GM12878 (cell line): Measurements from ENCODE around the gene OGFR. TPM values are rescaled to one million over a fixed set of nuclear protein-coding genes. Genes with fewer than 3 reads are reported as not detected.

Experiments used
- ATAC-seq: fragments of 200-7000 bp; cut with Tn5 transposase; 3 replicates; pipeline ENCODE4 v1.9.1; 2020; ENCODE audit warnings: mild to moderate bottlenecking, moderate library complexity
- BruUV-seq: library from RNA; stranded (reverse); fragments of 400-500 nt; replicated peaks from 2 replicates; lab custom pipeline; 2021; lab: Mats Ljungman, UMichigan
- CTCF ChIA-PET: fragments of 300-600 bp; sonication (Branson Sonifier 250); formaldehyde crosslinking; extraction: SDS; loops from one replicate; lab custom pipeline; 2021; ENCODE audit warnings: inconsistent platforms; lab: Yijun Ruan, JAX
- POLR2A ChIA-PET: fragments of 350-600 bp; formaldehyde crosslinking; extraction: SDS; loops from one replicate; lab custom pipeline; 2021; ENCODE audit warnings: inconsistent platforms; lab: Charles Lee
- RAD21 ChIA-PET: fragments of 300-600 bp; sonication (Branson Sonifier 250); formaldehyde crosslinking; loops from one replicate; lab custom pipeline; 2023; ENCODE audit warnings: antibody characterized with exemption; ENCODE audit not compliant: unreplicated experiment; lab: Charles Lee
- SMC1A ChIA-PET: fragments of 300-600 bp; sonication (Branson Sonifier 250); formaldehyde crosslinking; loops from one replicate; lab custom pipeline; 2023; ENCODE audit not compliant: unreplicated experiment, uncharacterized antibody; lab: Charles Lee
- DNase-seq: peaks from one replicate; pipeline ENCODE4 v3.0.0-alpha.2; 2011; ENCODE audit warnings: low read depth, low spot score
- FAIRE-seq: peaks from 3 replicates; lab custom pipeline; 2011; peaks lifted over from hg19 to GRCh38; lab: Jason Lieb, UNC
- H2AFZ ChIP-seq: 2 replicates; pipeline ENCODE4 v1.6.0; 2011; ENCODE audit warnings: low read depth, low read length, control low read depth; ENCODE audit not compliant: control insufficient read depth
- H3K27ac ChIP-seq: 2 replicates; pipeline ENCODE4 v1.5.1; 2011; ENCODE audit warnings: control low read depth; ENCODE audit not compliant: control insufficient read depth, insufficient read depth
- H3K27me3 ChIP-seq, 2 experiments: replicated peaks in 1 of 2; 2 replicates each; pipeline versions ENCODE4 v1.6.0 to v1.6.1; 2011; ENCODE audit warnings: low read length in 1 of 2; ENCODE audit not compliant: control insufficient read depth in 2 of 2, insufficient read depth in 2 of 2
- H3K36me3 ChIP-seq, 2 experiments: 2 replicates each; pipeline ENCODE4 v1.5.1; 2011; ENCODE audit warnings: low read length in 1 of 2; ENCODE audit not compliant: control insufficient read depth in 2 of 2, insufficient read depth in 2 of 2
- H3K4me1 ChIP-seq: 2 replicates; pipeline ENCODE4 v1.6.1; 2011; ENCODE audit warnings: mild to moderate bottlenecking, low read length, moderate library complexity, mixed read lengths; ENCODE audit not compliant: control insufficient read depth, insufficient read depth
- H3K4me2 ChIP-seq: 2 replicates; pipeline ENCODE4 v1.6.0; 2011; ENCODE audit warnings: control low read depth; ENCODE audit not compliant: control insufficient read depth, insufficient read depth
- H3K4me3 ChIP-seq: fragments of 200-600 bp; sonication (generic); 2 replicates; pipeline ENCODE4 v1.5.1; 2016
- H3K79me2 ChIP-seq: 2 replicates; pipeline ENCODE4 v1.6.0; 2011; ENCODE audit warnings: low read length; ENCODE audit not compliant: control insufficient read depth, insufficient read depth
- H3K9ac ChIP-seq: 2 replicates; pipeline ENCODE4 v1.8.0; 2011; ENCODE audit warnings: low read length, control low read depth, mixed read lengths; ENCODE audit not compliant: control insufficient read depth, insufficient read depth
- H3K9me3 ChIP-seq: replicated peaks from 3 replicates; pipeline ENCODE4 v1.5.1; 2011; ENCODE audit warnings: mild to moderate bottlenecking, low read length; ENCODE audit not compliant: control insufficient read depth, insufficient read depth
- H4K20me1 ChIP-seq: 2 replicates; pipeline ENCODE4 v1.6.0; 2011; ENCODE audit not compliant: control insufficient read depth, insufficient read depth
- ATF7 ChIP-seq: fragments of 450-650 bp; IDR thresholded peaks from 2 replicates; pipeline ENCODE4 v1.6.1; 2016; ENCODE audit warnings: low read depth, mild to moderate bottlenecking
- JUNB ChIP-seq: IDR thresholded peaks from 2 replicates; pipeline ENCODE4 v1.6.1; 2016; ENCODE audit warnings: antibody characterized with exemption, mild to moderate bottlenecking
- NFYB ChIP-seq: IDR thresholded peaks from 2 replicates; pipeline ENCODE4 v1.6.1; 2011; ENCODE audit warnings: low read depth, mild to moderate bottlenecking, low read length, improper control_type of control experiment, moderate library complexity; ENCODE audit not compliant: insufficient read depth
- RUNX3 ChIP-seq: IDR thresholded peaks from 2 replicates; pipeline ENCODE4 v1.6.1; 2012; ENCODE audit warnings: low read length, inconsistent platforms
- ZBTB33 ChIP-seq: fragments of 450-650 bp; IDR thresholded peaks from 2 replicates; pipeline ENCODE4 v1.6.1; 2017; ENCODE audit warnings: mild to moderate bottlenecking
- ZNF217 ChIP-seq: fragments of 450-650 bp; IDR thresholded peaks from 2 replicates; pipeline ENCODE4 v1.6.1; 2017; ENCODE audit warnings: antibody characterized with exemption, mild to moderate bottlenecking
- ZNF274 ChIP-seq: IDR thresholded peaks from one replicate; pipeline ENCODE4 v1.8.0; 2011; ENCODE audit not compliant: insufficient read length, insufficient read depth
- WGBS: methylation state at CpG from one replicate; pipeline ENCODE4 v1.1.6; 2016; ENCODE audit warnings: low lambda C conversion rate; ENCODE audit not compliant: insufficient replicate concordance, insufficient coverage; ENCODE audit errors: missing lambda C conversion rate; 5-methylcytosine and 5-hydroxymethylcytosine counted together
- in situ Hi-C: fragments of 300-500 bp; cut with MboI; formaldehyde crosslinking; loops from 9 replicates; pipeline ENCODE4 v1.14.3; 2018; ENCODE audit warnings: mixed read lengths
- intact Hi-C: fragments of 100-400 bp; cut with micrococcal nuclease; formaldehyde crosslinking; loops from one replicate; pipeline ENCODE4 v1.14.2; 2022; ENCODE audit not compliant: unreplicated experiment
- polyA plus RNA-seq, 11 experiments: library from polyadenylated mRNA; depleted of rRNA in 4 of 11; unstranded in 6 of 11; stranded (reverse) in 5 of 11; fragments of >200 nt; fragmentation: Nextera tagmentation in 4 of 11; fragmentation: Illumina TruSeq in 1 of 11; extraction: Ambion mirVana in 4 of 11; extraction: Trizol in 1 of 11; gene quantifications; 1 replicate in 1 of 11; 2 replicates in 10 of 11; pipeline versions ENCODE4 v1.2.1 to v1.2.3, GENCODE V29; 2011 to 2016; ENCODE audit warnings: inconsistent platforms in 2 of 11, missing spikeins in 2 of 11, low read depth in 1 of 11
- total RNA-seq, 4 experiments: library from RNA; depleted of rRNA in 3 of 4; stranded (reverse); fragments of >200 nt in 3 of 4; fragmentation: Illumina TruSeq in 1 of 4; extraction: Trizol in 1 of 4; gene quantifications; 2 replicates each; pipeline versions ENCODE4 v1.2.1 to v1.2.3, GENCODE V29; 2013 to 2021
- TF ChIP-seq, protein P1 (sequence below): IDR thresholded peaks from 2 replicates; pipeline ENCODE4 v1.6.1; 2012; ENCODE audit warnings: mild to moderate bottlenecking, low read depth, low read length

The OGFR gene
- total and polyA plus RNA-seq, 10 of the 15 experiments (the other 5 are each of a cell fraction or from before 2014, with no cell fraction given), result 0.72 to 62.1 (median 27.3) TPM

DNA sequence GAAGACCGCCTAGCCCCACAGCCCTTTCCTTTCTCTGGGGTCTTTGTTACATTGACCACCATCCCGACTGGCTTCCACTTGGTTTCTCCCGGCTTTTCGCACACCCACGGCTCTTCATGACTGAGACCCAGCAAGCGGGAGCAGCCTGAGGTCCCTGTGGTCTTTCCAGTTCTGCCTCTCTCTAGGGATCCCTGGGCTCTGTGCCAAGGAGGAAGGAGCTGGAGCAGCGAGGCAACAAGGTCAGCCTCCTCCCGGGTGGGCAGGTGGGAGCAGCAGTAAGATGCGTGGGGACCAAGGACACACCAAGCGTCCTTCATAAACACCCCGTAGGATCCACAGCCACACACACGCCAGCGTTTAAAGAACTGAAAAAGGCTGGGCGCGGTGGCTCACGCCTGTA lies 37.9 kb upstream of the OGFR start:
- no peak overlapping the region for H3K4me3 ChIP-seq
- TF ChIP-seq ZNF274 (no peak), ATF7 (no peak), NFYB (no peak), ZNF217 (no peak), JUNB (no peak), RUNX3 (no peak), ZBTB33 (no peak)
- TF ChIP-seq, protein P1, sequence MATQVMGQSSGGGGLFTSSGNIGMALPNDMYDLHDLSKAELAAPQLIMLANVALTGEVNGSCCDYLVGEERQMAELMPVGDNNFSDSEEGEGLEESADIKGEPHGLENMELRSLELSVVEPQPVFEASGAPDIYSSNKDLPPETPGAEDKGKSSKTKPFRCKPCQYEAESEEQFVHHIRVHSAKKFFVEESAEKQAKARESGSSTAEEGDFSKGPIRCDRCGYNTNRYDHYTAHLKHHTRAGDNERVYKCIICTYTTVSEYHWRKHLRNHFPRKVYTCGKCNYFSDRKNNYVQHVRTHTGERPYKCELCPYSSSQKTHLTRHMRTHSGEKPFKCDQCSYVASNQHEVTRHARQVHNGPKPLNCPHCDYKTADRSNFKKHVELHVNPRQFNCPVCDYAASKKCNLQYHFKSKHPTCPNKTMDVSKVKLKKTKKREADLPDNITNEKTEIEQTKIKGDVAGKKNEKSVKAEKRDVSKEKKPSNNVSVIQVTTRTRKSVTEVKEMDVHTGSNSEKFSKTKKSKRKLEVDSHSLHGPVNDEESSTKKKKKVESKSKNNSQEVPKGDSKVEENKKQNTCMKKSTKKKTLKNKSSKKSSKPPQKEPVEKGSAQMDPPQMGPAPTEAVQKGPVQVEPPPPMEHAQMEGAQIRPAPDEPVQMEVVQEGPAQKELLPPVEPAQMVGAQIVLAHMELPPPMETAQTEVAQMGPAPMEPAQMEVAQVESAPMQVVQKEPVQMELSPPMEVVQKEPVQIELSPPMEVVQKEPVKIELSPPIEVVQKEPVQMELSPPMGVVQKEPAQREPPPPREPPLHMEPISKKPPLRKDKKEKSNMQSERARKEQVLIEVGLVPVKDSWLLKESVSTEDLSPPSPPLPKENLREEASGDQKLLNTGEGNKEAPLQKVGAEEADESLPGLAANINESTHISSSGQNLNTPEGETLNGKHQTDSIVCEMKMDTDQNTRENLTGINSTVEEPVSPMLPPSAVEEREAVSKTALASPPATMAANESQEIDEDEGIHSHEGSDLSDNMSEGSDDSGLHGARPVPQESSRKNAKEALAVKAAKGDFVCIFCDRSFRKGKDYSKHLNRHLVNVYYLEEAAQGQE, result no peak
- no peaks in the 10 kb centered on the region for H3K36me3 ChIP-seq
- H2AFZ ChIP-seq, result no peak overlapping the region
- intact Hi-C loops (no loop called here), in situ Hi-C loops (no loop called here)
- ChIA-PET CTCF (no interaction called here), RAD21 (no interaction called here), SMC1A (no interaction called here), POLR2A (no interaction called here)
- H3K79me2 ChIP-seq, result no peaks in the 10 kb centered on the region
- no peak for DNase-seq
- H3K4me1 ChIP-seq, result no peaks in the 10 kb centered on the region
- no TSS peak for BruUV-seq
- H3K9ac ChIP-seq, result no peak overlapping the region
- peaks cover 0 to 1% of the 10 kb centered on the region in 2 experiments; a peak in 1 of 4 replicates for H3K27me3 ChIP-seq
- H3K4me2 ChIP-seq, result no peak overlapping the region
- no peaks in the 10 kb centered on the region for H4K20me1 ChIP-seq
- FAIRE-seq, result no peak
- 58% methylated on average over 16 of the region's 16 CpGs for WGBS
- no peak overlapping the region for H3K27ac ChIP-seq
- no peaks in the 10 kb centered on the region for H3K9me3 ChIP-seq
- no peak for ATAC-seq
